GM12864 (cell line): ENCODE results near the gene TMEM174.
A peak's percentile ranks its signal among the peaks of the same experiment; 100 is the strongest.

Source experiments
- DNase-seq: peaks from one replicate; pipeline ENCODE4 v3.0.0-alpha.2; 2011; ENCODE audit warnings: low read depth
- H3K4me3 ChIP-seq: 2 replicates; pipeline ENCODE4 v1.5.1; 2011; ENCODE audit warnings: mild to moderate bottlenecking, low read depth, low read length, control low read depth
- TF ChIP-seq, protein P1 (sequence below): IDR thresholded peaks from 2 replicates; pipeline ENCODE4 v1.5.1; 2011; ENCODE audit warnings: low read depth, mild to moderate bottlenecking, moderate library complexity, low read length, control low read depth, inconsistent platforms; ENCODE audit errors: missing control alignments

Gene TMEM174

DNA sequence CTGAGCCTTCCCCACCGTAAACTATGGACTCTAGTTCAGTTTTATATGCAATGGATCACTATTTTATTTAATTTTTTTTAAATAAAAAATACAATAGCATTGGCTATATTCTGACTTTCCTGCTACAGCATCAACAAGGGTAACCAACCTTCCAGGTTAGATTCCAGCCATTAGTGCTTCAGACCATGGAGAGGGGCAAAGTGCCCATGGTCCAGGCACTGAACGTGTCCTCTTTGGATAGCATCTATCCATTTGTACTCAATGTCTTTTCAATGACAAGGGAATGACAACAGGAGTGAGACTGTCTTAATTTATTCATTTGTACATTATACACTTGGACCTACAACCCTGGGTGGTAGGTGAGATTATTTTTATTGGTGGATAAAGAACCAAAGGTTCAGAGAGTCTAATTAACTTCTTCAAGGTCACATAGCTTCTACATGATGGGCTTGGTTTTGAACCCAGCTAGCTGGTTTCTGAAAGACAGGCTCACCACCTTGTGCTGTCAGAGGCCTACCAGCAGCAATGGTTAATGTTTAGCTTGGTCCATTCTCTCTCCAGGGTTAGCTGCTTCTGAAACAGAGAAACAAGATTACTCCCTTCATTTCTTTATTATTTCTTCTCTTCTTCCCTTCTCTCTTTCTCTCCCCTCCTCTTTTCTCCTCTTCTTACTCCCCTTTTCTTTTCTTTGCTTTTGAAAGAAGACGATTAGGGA, 41.1 kb upstream of the TMEM174 start:
- H3K4me3 ChIP-seq: no peak overlapping the region
- DNase-seq: no peak
- TF ChIP-seq, protein P1, sequence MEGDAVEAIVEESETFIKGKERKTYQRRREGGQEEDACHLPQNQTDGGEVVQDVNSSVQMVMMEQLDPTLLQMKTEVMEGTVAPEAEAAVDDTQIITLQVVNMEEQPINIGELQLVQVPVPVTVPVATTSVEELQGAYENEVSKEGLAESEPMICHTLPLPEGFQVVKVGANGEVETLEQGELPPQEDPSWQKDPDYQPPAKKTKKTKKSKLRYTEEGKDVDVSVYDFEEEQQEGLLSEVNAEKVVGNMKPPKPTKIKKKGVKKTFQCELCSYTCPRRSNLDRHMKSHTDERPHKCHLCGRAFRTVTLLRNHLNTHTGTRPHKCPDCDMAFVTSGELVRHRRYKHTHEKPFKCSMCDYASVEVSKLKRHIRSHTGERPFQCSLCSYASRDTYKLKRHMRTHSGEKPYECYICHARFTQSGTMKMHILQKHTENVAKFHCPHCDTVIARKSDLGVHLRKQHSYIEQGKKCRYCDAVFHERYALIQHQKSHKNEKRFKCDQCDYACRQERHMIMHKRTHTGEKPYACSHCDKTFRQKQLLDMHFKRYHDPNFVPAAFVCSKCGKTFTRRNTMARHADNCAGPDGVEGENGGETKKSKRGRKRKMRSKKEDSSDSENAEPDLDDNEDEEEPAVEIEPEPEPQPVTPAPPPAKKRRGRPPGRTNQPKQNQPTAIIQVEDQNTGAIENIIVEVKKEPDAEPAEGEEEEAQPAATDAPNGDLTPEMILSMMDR: no peak

DNA sequence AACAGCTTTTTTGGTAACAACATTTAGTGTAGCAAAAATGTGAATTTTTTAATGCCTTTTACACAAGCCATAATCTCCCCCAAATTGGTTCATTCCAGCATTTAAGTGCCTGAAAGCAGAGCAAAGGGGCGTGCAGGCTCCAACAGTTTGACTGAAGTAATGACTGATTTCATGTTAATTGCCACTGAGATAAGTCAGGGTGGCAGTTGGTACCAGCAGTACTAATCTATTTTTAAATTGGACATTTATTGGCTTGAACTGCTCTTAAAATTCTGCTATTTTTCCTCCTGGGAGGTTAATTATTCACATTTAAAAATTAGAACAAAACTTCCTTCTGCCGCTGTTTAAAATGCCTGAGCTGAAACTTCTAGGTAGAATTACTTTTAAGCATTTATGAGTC, 40.2 kb upstream of the TMEM174 start:
- no peak overlapping the region for H3K4me3 ChIP-seq
- TF ChIP-seq, protein P1: no peak
- DNase-seq: no peak

DNA sequence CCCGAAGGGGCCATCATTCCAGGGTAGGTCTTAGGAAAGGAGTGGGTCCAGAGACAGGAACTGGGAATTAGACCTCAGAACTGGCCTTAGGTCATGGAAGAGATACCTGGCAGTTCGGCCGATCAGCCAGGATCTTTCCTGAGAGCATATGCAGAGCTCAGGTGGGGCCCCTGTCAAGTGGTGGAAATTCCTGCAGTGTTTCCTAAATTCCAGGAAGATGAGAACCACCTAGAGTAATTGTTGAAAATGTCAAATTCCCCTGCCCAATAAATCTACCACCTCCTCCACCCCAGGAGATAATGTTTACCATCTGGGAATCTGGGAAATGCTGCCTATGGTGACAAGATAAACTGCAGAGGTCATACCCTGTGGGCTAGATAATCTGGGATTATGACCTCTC, 38.0 kb upstream of the TMEM174 start:
- no peak for DNase-seq
- TF ChIP-seq, protein P1: no peak
- H3K4me3 ChIP-seq: no peak overlapping the region

DNA sequence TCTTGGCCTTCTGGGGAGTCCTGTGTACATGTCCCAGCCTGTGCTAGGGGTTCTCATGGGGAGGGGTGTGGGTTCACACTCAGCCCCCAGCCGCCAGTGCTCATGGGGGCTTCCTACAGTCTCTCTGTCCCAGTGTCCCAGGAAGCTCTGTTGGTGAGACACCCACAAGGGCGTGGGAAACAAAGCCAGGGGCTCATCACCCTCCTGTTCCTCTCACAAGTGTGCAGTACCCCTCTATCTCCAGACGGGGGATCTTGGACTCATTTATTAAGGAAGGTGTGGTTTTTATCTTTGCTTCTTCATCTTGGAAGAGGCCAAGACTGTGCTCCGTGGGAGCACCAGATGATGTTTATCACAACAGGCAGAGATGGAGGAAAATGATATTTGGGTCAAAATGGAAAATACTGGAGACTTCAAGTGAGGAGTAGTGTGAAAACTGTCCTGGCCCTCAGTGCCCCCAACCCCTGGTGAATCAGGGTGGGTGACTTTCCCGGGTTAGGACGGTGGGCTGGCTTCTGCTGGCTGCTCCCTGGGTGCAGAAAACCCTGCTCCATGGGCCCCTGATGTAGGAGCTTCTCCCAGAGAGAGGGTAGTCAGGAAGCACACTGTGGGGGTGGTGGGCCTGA, 37.5 kb upstream of the TMEM174 start:
- DNase-seq: no peak
- TF ChIP-seq, protein P1: peak; percentile 53
- H3K4me3 ChIP-seq: no peak overlapping the region

DNA sequence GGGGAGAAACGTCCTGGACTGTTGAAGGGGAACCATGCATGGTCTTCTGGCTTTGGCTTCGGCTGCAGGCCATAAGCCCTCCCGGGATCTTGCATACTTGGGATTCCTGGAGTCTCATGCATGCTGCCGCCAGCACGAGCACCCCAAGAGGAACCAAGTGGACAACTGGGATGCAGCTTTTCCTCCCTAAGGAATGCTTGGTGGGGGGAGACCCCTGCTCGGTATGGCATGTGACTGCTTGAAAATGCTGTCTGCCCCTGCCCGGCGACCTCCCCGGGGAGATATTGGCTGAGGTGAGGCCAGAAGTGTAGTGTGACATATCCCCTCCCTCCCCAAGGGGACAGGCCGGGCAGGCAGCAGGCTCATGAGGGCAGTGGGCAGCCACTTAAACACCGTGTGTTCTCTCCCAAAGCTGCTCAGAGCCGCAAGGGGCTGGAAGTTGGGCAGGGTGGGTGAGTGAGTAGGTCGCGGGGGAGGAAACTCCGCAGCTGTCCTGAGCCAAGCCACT, 36.9 kb upstream of the TMEM174 start:
- H3K4me3 ChIP-seq: no peak overlapping the region
- TF ChIP-seq, protein P1: no peak
- DNase-seq: no peak

DNA sequence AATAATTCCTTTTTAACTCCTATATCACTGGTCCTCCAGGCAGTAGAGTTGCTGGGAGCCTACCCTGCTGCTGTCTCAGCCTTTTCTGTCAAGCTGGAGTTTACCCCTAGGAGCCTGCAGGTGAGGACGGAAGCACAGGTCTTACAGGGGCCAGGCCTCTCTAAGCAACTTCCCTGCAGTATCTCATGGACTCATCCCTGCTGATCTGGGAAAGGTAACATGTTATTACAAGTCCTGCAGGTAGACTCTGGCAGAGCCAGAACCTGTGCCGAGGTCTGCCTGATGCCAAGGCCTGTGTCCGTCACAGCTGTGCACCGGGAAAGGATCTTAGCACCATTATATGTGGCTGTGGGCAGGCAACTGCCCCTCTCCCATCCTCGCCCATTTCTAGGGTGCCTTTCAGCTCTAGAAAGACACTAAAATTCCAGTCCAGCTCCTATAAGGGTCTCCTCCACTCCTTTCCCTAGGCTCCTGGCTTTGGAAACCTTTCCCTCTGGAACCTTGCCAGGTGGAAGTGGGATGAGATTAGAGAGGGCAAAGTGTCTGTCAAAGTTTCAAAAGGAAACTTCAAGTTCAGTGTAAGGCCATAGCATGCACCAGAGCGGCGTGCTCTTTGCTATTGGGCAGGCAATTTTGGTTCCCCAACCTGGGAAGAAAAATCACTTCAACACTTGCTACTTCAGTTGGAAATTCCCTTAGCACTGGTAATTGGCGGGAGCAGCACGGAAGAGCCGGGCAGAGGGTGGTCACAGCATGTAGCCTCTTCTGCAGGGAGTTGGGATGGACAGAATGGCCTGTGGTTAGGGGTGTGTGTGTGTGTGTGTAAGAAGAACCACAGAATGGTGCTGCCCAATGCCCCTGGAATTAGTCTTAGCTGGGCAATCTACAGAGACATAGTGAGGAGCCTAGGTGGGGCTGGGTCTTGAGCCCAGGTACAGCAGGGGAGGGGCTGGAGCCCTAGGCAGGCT, 35.1 kb upstream of the TMEM174 start:
- TF ChIP-seq, protein P1: no peak
- no peak overlapping the region for H3K4me3 ChIP-seq
- no peak for DNase-seq
